IMR-90 (cell line): ENCODE measurements around the gene ACY1. TPM values are rescaled to one million over a fixed set of nuclear protein-coding genes. Genes with fewer than 3 reads are reported as not detected.

Source experiments
- ATAC-seq: fragments of 200-7000 bp; cut with Tn5 transposase; 2 replicates; pipeline ENCODE4 v1.9.1; 2020; ENCODE audit warnings: low read depth, mild to moderate bottlenecking, moderate library complexity
- BruUV-seq: library from RNA; stranded (reverse); fragments of 400-500 nt; replicated peaks from 2 replicates; lab custom pipeline; 2021; lab: Mats Ljungman, UMichigan
- CTCF ChIA-PET: fragments of 300-600 bp; formaldehyde crosslinking; extraction: SDS; loops from one replicate; lab custom pipeline; 2021; ENCODE audit warnings: antibody characterized with exemption; lab: Yijun Ruan, JAX
- POLR2A ChIA-PET: fragments of 300-600 bp; sonication (Branson Sonifier 250); formaldehyde crosslinking; loops from one replicate; lab custom pipeline; 2022; ENCODE audit warnings: antibody characterized with exemption; ENCODE audit not compliant: unreplicated experiment; lab: Charles Lee
- DNase-seq: peaks from one replicate; pipeline ENCODE4 v3.0.0; 2013
- H2AFZ ChIP-seq: replicated peaks from 2 replicates; pipeline ENCODE3; 2013; ENCODE audit warnings: low read length, mild to moderate bottlenecking; ENCODE audit not compliant: poor library complexity
- H2AK5ac ChIP-seq: 2 replicates; pipeline ENCODE4 v1.6.1; 2013; ENCODE audit warnings: low read depth, low read length, inconsistent platforms
- H2AK9ac ChIP-seq: replicated peaks from 2 replicates; pipeline ENCODE3; 2013; ENCODE audit warnings: mild to moderate bottlenecking, low read depth, low read length, moderate library complexity; ENCODE audit not compliant: poor library complexity
- H2BK120ac ChIP-seq: 2 replicates; pipeline ENCODE4 v1.6.1; 2013; ENCODE audit warnings: low read depth, low read length, inconsistent platforms
- H2BK15ac ChIP-seq: 3 replicates; pipeline ENCODE4 v1.6.1; 2013; ENCODE audit warnings: low read depth, low read length, inconsistent platforms
- H2BK20ac ChIP-seq: 2 replicates; pipeline ENCODE4 v1.6.1; 2013; ENCODE audit warnings: low read depth, mild to moderate bottlenecking, inconsistent platforms, low read length, moderate library complexity
- H2BK5ac ChIP-seq: 2 replicates; pipeline ENCODE4 v1.6.1; 2013; ENCODE audit warnings: mild to moderate bottlenecking, low read depth, low read length, inconsistent platforms; ENCODE audit not compliant: poor library complexity, severe bottlenecking
- H3K14ac ChIP-seq: replicated peaks from 2 replicates; pipeline ENCODE4 v1.6.1; 2013; ENCODE audit warnings: low read depth, low read length, inconsistent platforms
- H3K18ac ChIP-seq: 2 replicates; pipeline ENCODE4 v1.6.1; 2013; ENCODE audit warnings: low read depth, low read length, control low read depth
- H3K23ac ChIP-seq: 2 replicates; pipeline ENCODE4 v1.6.1; 2013; ENCODE audit warnings: low read depth, low read length, inconsistent platforms
- H3K27ac ChIP-seq: 2 replicates; pipeline ENCODE4 v1.5.1; 2013; ENCODE audit warnings: mild to moderate bottlenecking, control low read depth, low read length; ENCODE audit not compliant: insufficient read depth
- H3K27me3 ChIP-seq: 2 replicates; pipeline ENCODE4 v1.6.1; 2013; ENCODE audit warnings: low read length; ENCODE audit not compliant: control insufficient read depth, insufficient read depth
- H3K36me3 ChIP-seq: 2 replicates; pipeline ENCODE4 v1.6.1; 2013; ENCODE audit warnings: low read length, mixed read lengths; ENCODE audit not compliant: control insufficient read depth, insufficient read depth
- H3K4ac ChIP-seq: 2 replicates; pipeline ENCODE4 v1.6.1; 2013; ENCODE audit warnings: low read depth, low read length, inconsistent platforms
- H3K4me1 ChIP-seq: 2 replicates; pipeline ENCODE4 v1.6.1; 2013; ENCODE audit warnings: low read length, mixed read lengths; ENCODE audit not compliant: control insufficient read depth, insufficient read depth
- H3K4me2 ChIP-seq: 2 replicates; pipeline ENCODE4 v1.6.1; 2013; ENCODE audit warnings: low read depth, mild to moderate bottlenecking, control low read depth, low read length, moderate library complexity
- H3K4me3 ChIP-seq: 2 replicates; pipeline ENCODE4 v1.5.1; 2013; ENCODE audit warnings: low read depth, mild to moderate bottlenecking, control low read depth, low read length, moderate library complexity; ENCODE audit not compliant: insufficient read depth
- H3K56ac ChIP-seq: 2 replicates; pipeline ENCODE4 v1.6.1; 2013; ENCODE audit warnings: low read length, inconsistent platforms; ENCODE audit not compliant: insufficient read depth; ENCODE audit errors: extremely low read depth
- H3K79me1 ChIP-seq, 2 experiments: 2 replicates each; pipeline ENCODE4 v1.6.1; 2013; ENCODE audit warnings: low read length in 2 of 2, inconsistent platforms in 1 of 2, low read depth in 1 of 2
- H3K9ac ChIP-seq: 2 replicates; pipeline ENCODE4 v1.6.1; 2013; ENCODE audit warnings: low read depth, low read length, control low read depth
- H3K9me1 ChIP-seq: 2 replicates; pipeline ENCODE4 v1.6.1; 2013; ENCODE audit warnings: low read length, inconsistent platforms; ENCODE audit not compliant: insufficient read depth
- H3K9me3 ChIP-seq: 2 replicates; pipeline ENCODE4 v1.6.1; 2013; ENCODE audit warnings: low read length; ENCODE audit not compliant: control insufficient read depth, insufficient read depth
- H4K20me1 ChIP-seq: 2 replicates; pipeline ENCODE4 v1.6.1; 2013; ENCODE audit warnings: low read length, inconsistent platforms; ENCODE audit not compliant: insufficient read depth
- H4K5ac ChIP-seq: 2 replicates; pipeline ENCODE4 v1.6.1; 2013; ENCODE audit warnings: mild to moderate bottlenecking, low read depth, low read length, control low read depth
- H4K8ac ChIP-seq, 2 experiments: 2 replicates each; pipeline ENCODE4 v1.6.1; 2013; ENCODE audit warnings: low read depth in 2 of 2, low read length in 2 of 2, control low read depth in 1 of 2, inconsistent platforms in 1 of 2
- H4K91ac ChIP-seq: 2 replicates; pipeline ENCODE4 v1.6.1; 2013; ENCODE audit warnings: low read depth, low read length, inconsistent platforms; ENCODE audit not compliant: insufficient read depth
- ELK1 ChIP-seq: fragments of 150-350 bp; IDR thresholded peaks from 2 replicates; pipeline ENCODE4 v1.6.1; 2016; ENCODE audit warnings: low read depth, mild to moderate bottlenecking, low read length, moderate library complexity, borderline replicate concordance
- MAZ ChIP-seq: IDR thresholded peaks from 2 replicates; pipeline ENCODE4 v1.6.1; 2012; ENCODE audit warnings: low read depth, mild to moderate bottlenecking, low read length, improper control_type of control experiment, moderate library complexity, borderline replicate concordance
- MXI1 ChIP-seq: IDR thresholded peaks from 2 replicates; pipeline ENCODE4 v1.6.1; 2012; ENCODE audit warnings: low read depth, mild to moderate bottlenecking, low read length, moderate library complexity, borderline replicate concordance
- NFE2L2 ChIP-seq: fragments of 150-350 bp; IDR thresholded peaks from 2 replicates; pipeline ENCODE4 v1.6.1; 2016; ENCODE audit warnings: low read depth, mild to moderate bottlenecking, low read length
- RFX5 ChIP-seq: IDR thresholded peaks from 2 replicates; pipeline ENCODE4 v1.8.0; 2012; ENCODE audit warnings: low read depth, mild to moderate bottlenecking, low read length, moderate library complexity
- SMC3 ChIP-seq: fragments of 150-350 bp; IDR thresholded peaks from 2 replicates; pipeline ENCODE4 v1.6.1; 2016; ENCODE audit warnings: low read depth, mild to moderate bottlenecking, antibody characterized with exemption, low read length, moderate library complexity
- WGBS, 2 experiments: methylation state at CpG; one replicate each; pipeline versions ENCODE4 v1.1.5 to v1.1.7; 2013; ENCODE audit warnings: missing lambda C conversion rate in 2 of 2; ENCODE audit not compliant: insufficient read length in 1 of 2; ENCODE audit errors: extremely low coverage in 2 of 2; 5-methylcytosine and 5-hydroxymethylcytosine counted together
- dilution Hi-C: fragments of 300-500 bp; cut with HindIII; formaldehyde crosslinking; loops from one replicate; pipeline ENCODE4 v1.14.3; 2018; ENCODE audit warnings: low sequenced_read_pairs; ENCODE audit not compliant: unreplicated experiment
- in situ Hi-C: fragments of 300-500 bp; cut with MboI; formaldehyde crosslinking; loops from 3 replicates; pipeline ENCODE4 v1.14.3; 2019; ENCODE audit warnings: low sequenced_read_pairs, inconsistent platforms, mixed read lengths
- intact Hi-C: fragments of 100-400 bp; cut with micrococcal nuclease; formaldehyde crosslinking; loops from 2 replicates; pipeline ENCODE4 v1.10.0; 2022
- polyA plus RNA-seq, 3 experiments: library from polyadenylated mRNA; depleted of rRNA; stranded (reverse); fragments of >200 nt; gene quantifications; 2 replicates each; pipeline ENCODE4 v1.2.3, GENCODE V29; 2012; ENCODE audit warnings: low replicate concordance in 1 of 3
- total RNA-seq: library from RNA; depleted of rRNA; stranded (reverse); fragments of >200 nt; gene quantifications from 2 replicates; pipeline ENCODE4 v1.2.3, GENCODE V29; 2012

ACY1 gene
- total and polyA plus RNA-seq, 2 of the 4 experiments (the other 2 are of a cell fraction), result 22.0 to 47.1 TPM

- Histone ChIP-seq H3K36me3 (no peaks in the 10 kb centered on the region; the same call in 1 of the 2 replicates), H3K9me3 (no peaks in the 10 kb centered on the region), H3K4ac (no peak overlapping the region), H4K5ac (no peak overlapping the region), H3K4me1 (peaks cover 28% of the 10 kb centered on the region), H3K9me1 (peaks cover 26% of the 10 kb centered on the region), H3K4me3 (no peak overlapping the region), H3K27ac (no peak overlapping the region), H2BK120ac (no peak overlapping the region), H3K18ac (no peak overlapping the region), H3K4me2 (no peak overlapping the region), H2BK20ac (no peak overlapping the region), H4K20me1 (peaks cover 4% of the 10 kb centered on the region), H3K56ac (no peak overlapping the region), H2AFZ (no peak overlapping the region), H2AK5ac (0 out of 2 replicates have a peak overlapping the region, but pooled peaks have one; percentile 27), H3K9ac (no peak overlapping the region), H3K79me1 (peaks cover 26 to 59% of the 10 kb centered on the region in 2 experiments), H4K91ac (no peak overlapping the region), H3K27me3 (no peaks in the 10 kb centered on the region), H3K14ac (no peak overlapping the region), H2BK5ac (no peak overlapping the region), H4K8ac (no peak overlapping the region), H2BK15ac (no peak overlapping the region), H3K23ac (no peak overlapping the region), H2AK9ac (no peak overlapping the region)
- no peak for DNase-seq
- no TSS peak for BruUV-seq
- CTCF ChIA-PET, result no interaction called here
- no peak for ATAC-seq
- TF ChIP-seq ELK1 (no peak), MAZ (no peak), RFX5 (no peak), SMC3 (no peak), NFE2L2 (no peak), MXI1 (no peak)
- intact Hi-C loops, result no loop called here
- POLR2A ChIA-PET, result interaction anchor here (0.5 kb wide), 1 partner anchor 21 kb away, joined by 3 read pairs; no protein-coding TSS in a partner anchor
- dilution Hi-C loops, result no loop called here
- in situ Hi-C loops, result loop anchor here (25.0 kb wide), 1 partner anchor 1633 kb away; the partner anchor contains the start of genes RASSF1, TUSC2 and ZMYND10
- WGBS, 2 experiments, result 71% methylated on average over 4 of the region's 6 CpGs; no CpG with 5 or more reads in 1 of the 2 experiments
These were observed 12.6 kb upstream of the ACY1 start for GRCh38 chr3:51970606-51971300.
